BJ (cell line): ENCODE measurements around the gene CDC42BPB. TPM values are rescaled to one million over a fixed set of nuclear protein-coding genes. Genes with fewer than 3 reads are reported as not detected.

Experiments
- CTCF ChIA-PET: fragments of 350-600 bp; formaldehyde crosslinking; extraction: SDS; loops from one replicate; lab custom pipeline; 2021; ENCODE audit warnings: antibody characterized with exemption, inconsistent platforms; lab: Yijun Ruan, JAX
- POLR2A ChIA-PET: fragments of 300-600 bp; sonication (Branson Sonifier 250); formaldehyde crosslinking; extraction: SDS; loops from one replicate; lab custom pipeline; 2021; ENCODE audit warnings: antibody characterized with exemption; lab: Charles Lee
- DNase-seq: peaks from one replicate; pipeline ENCODE4 v3.0.0-alpha.2; 2011; ENCODE audit warnings: low read depth
- H3K27me3 ChIP-seq: 2 replicates; pipeline ENCODE4 v1.6.0; 2011; ENCODE audit warnings: low read length; ENCODE audit not compliant: control insufficient read depth, insufficient read depth
- H3K36me3 ChIP-seq: 2 replicates; pipeline ENCODE4 v1.5.1; 2011; ENCODE audit warnings: low read length; ENCODE audit not compliant: control insufficient read depth, insufficient read depth
- H3K4me3 ChIP-seq: 2 replicates; pipeline ENCODE4 v1.5.1; 2011; ENCODE audit warnings: low read depth, mild to moderate bottlenecking, control low read depth, low read length
- polyA plus RNA-seq: library from polyadenylated mRNA; depleted of rRNA; stranded (reverse); fragments of >200 nt; gene quantifications from 2 replicates; pipeline ENCODE4 v1.2.3, GENCODE V29; 2011
- TF ChIP-seq, protein P1 (sequence below): IDR thresholded peaks from 2 replicates; pipeline ENCODE4 v1.5.1; 2011; ENCODE audit warnings: low read depth, mild to moderate bottlenecking, control low read depth, inconsistent platforms, low read length, moderate library complexity; ENCODE audit not compliant: insufficient read depth

The CDC42BPB gene
- polyA plus RNA-seq, 1 experiment = 66.5 TPM

DNA sequence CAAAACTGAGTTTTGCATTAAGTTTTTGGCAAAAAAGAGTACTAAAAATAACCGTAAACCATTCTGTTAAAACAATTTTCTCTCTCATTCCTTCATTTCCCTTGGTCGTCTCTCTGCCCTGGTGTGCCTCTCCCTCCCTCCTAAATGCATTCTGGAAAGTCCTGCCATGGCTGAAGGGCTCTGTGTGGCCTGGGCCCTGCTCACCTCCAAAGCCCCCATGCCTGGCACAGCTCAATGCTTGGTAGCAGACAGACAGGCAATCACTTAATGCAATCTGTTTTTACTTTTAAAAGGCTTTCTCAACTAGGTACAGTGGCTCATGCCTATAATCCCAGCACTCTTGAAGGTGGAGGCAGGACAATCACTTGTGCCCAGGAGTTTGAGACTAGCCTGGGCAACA is 47.8 kb downstream of the CDC42BPB start:
- no peak overlapping the region for H3K4me3 ChIP-seq
- peaks cover 18% of the 10 kb centered on the region for H3K36me3 ChIP-seq
- POLR2A ChIA-PET = no interaction called here
- TF ChIP-seq, protein P1, sequence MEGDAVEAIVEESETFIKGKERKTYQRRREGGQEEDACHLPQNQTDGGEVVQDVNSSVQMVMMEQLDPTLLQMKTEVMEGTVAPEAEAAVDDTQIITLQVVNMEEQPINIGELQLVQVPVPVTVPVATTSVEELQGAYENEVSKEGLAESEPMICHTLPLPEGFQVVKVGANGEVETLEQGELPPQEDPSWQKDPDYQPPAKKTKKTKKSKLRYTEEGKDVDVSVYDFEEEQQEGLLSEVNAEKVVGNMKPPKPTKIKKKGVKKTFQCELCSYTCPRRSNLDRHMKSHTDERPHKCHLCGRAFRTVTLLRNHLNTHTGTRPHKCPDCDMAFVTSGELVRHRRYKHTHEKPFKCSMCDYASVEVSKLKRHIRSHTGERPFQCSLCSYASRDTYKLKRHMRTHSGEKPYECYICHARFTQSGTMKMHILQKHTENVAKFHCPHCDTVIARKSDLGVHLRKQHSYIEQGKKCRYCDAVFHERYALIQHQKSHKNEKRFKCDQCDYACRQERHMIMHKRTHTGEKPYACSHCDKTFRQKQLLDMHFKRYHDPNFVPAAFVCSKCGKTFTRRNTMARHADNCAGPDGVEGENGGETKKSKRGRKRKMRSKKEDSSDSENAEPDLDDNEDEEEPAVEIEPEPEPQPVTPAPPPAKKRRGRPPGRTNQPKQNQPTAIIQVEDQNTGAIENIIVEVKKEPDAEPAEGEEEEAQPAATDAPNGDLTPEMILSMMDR = no peak
- CTCF ChIA-PET = interaction anchor here (0.7 to 1.5 kb wide), 2 partner anchors 11 to 26 kb away, joined by 4 read pairs; no protein-coding TSS in a partner anchor
- DNase-seq = no peak
- H3K27me3 ChIP-seq = no peaks in the 10 kb centered on the region

- Histone ChIP-seq H3K36me3 (peaks cover 19% of the 10 kb centered on the region), H3K4me3 (no peak overlapping the region), H3K27me3 (no peaks in the 10 kb centered on the region)
- TF ChIP-seq, protein P1 = no peak
- CTCF ChIA-PET = interaction anchor here (0.7 to 1.5 kb wide), 2 partner anchors 11 to 27 kb away, joined by 4 read pairs; no protein-coding TSS in a partner anchor
- no peak for DNase-seq
- POLR2A ChIA-PET = no interaction called here
Measured at GRCh38 chr14:103008768-103009357, 48.5 kb downstream of the CDC42BPB start.

DNA sequence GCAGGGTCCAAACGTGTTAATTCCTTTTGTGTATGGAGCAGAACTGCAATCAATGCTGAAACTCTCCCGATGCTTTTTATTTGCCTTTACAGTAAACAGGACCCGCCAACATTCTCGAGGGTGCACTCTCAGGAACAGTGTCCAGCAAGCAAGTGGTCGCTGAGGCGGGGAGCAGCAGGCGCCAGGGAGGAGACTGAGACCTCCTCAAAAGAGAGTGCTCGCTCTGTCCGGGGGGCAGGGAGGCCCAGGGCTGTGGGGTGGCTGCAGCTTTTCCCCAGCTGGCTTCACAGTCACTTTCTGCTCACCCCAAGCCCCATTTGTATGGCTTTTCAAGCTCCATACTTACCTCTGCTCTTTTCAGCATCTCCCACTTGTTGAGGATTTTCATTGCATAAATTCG is 49.2 kb downstream of the CDC42BPB start:
- POLR2A ChIA-PET = no interaction called here
- H3K27me3 ChIP-seq = no peaks in the 10 kb centered on the region
- CTCF ChIA-PET = interaction anchor here (1.5 kb wide), 1 partner anchor 12 kb away, joined by 4 read pairs; no protein-coding TSS in a partner anchor

DNA sequence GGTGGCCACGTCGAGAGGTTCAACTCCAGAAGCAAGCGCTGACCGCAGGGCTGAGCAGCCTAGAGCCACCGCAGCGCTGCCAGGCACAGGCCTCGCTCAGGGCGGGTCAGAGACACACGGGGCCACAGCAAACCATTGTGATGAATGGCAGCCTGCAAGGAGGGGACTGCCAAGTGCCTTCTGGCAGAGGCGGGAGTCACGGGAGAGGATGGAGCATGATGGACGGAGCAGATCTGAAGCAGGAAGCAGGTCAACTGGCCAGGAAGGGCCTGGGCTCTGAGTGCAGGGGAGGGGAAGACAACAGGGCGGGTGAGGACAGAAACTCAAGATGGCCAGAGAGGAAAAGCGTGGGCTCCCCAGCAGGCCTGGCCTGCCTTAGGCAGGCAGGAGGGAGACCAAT is 49.8 kb downstream of the CDC42BPB start:
- no peak for DNase-seq
- no peak overlapping the region for H3K4me3 ChIP-seq
- ChIA-PET POLR2A (no interaction called here), CTCF (no interaction called here)
- no peaks in the 10 kb centered on the region for H3K27me3 ChIP-seq
- H3K36me3 ChIP-seq = peaks cover 23% of the 10 kb centered on the region
- TF ChIP-seq, protein P1 = no peak

More for the DNA sequence above, 49.2 kb downstream of the CDC42BPB start:
- DNase-seq = no peak
- TF ChIP-seq, protein P1 = no peak
- Histone ChIP-seq H3K36me3 (peaks cover 22% of the 10 kb centered on the region), H3K4me3 (no peak overlapping the region)

DNA sequence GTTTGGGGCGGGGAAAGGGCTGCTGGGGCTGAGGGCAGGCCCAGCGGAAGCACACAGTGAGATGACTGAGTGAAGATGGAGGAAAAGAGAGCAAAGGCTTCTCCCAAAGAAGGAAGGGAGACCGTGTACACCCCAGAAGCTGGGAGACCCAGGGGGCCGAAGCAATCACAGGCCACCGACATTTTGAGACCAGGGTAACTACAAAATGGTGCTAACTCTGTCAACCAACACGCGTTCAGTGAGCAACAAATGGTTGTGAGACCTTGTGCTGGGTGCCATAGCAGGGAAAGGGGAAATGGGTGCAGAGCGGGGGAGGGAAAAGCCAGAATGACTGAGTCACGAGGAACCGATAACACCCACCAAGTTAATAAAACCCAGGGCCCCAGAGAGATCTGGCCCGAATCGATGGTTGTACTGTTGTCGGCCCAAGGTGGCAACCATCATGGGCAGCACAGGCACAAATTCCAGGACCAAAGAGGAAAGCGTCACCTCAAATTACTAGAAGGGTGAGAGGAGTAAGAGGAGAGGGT is 50.3 kb downstream of the CDC42BPB start:
- peaks cover 26% of the 10 kb centered on the region for H3K36me3 ChIP-seq
- H3K4me3 ChIP-seq = no peak overlapping the region
- DNase-seq = no peak
- TF ChIP-seq, protein P1 = no peak
- H3K27me3 ChIP-seq = no peaks in the 10 kb centered on the region
- ChIA-PET CTCF (no interaction called here), POLR2A (no interaction called here)
